Measurements from ENCODE around the gene LRP1-AS. TPM values are rescaled to one million over a fixed set of nuclear protein-coding genes. Genes with fewer than 3 reads are reported as not detected.

The LRP1-AS gene
- polyA plus RNA-seq, 1 donor (not counting 4 experiments of a cell fraction or from before 2014, with no cell fraction given) = not detected

DNA sequence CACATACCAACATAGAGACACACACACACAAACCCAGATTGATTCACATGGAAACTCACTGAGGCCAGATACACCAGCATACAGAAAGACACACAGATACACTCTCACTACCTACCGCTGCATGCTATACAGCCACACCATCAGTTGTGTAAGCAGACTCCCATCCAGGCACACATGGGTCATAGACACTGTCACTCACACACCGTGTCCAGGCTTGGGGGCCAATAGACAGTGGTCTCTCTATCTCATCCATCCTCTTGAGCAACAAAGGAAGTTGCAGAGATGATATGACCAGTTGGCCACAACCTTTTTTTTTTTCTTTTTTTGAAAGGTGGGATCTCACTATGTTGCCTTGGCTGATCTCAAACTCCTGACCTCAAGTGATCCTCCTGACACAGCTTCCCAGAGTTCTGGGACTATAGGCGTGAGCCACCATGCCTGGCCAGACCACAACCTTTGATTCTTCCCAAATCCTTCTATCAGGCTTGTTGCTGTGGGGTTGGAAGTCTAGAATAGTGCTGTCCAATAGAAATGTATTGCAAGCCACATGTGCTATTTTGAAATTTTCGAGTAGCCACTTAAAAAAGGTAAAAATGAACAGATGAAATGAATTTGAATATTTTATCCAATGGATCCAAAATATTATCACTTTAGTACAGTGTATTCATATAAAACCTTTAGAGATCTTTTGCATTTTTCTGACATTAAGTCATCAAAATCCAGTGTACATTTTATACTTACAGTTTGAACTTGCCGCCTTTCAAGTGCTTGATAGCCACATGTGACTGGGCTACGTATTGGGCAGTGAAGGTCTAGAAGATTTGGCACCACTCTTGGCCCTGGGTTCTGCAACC lies 7.4 kb downstream of the LRP1-AS start:
- no peaks in the 10 kb centered on the region for H3K79me2 ChIP-seq (ENCODE audit: control insufficient read depth, insufficient read depth, low read length)
- dilution Hi-C loops (cut with MboI; ENCODE audit: extremely low pct_ligation_motif_present, low sequenced_read_pairs) = no loop called here
- peaks cover 5 to 31% of the 10 kb centered on the region in 2 experiments for H3K36me3 ChIP-seq (ENCODE audit: control insufficient read depth in 2 of 2, extremely low read depth in 1 of 2, insufficient read depth in 2 of 2, low read length in 2 of 2)
- no peak overlapping the region for H3K4me2 ChIP-seq (ENCODE audit: control insufficient read depth, extremely low read depth, insufficient read depth, low read depth, low read length)
- no peak for FAIRE-seq
- H3K9me1 ChIP-seq (ENCODE audit: control insufficient read depth, extremely low read depth, insufficient read depth, low read length) = no peaks in the 10 kb centered on the region
- H3K27ac ChIP-seq (ENCODE audit: control insufficient read depth, insufficient read depth, low read length) = no peak overlapping the region
- H3K4me3 ChIP-seq (ENCODE audit: control insufficient read depth in 2 of 3, extremely low read depth in 1 of 3, insufficient read depth in 2 of 3, low read depth in 1 of 3, low read length in 3 of 3) = no peak overlapping the region
- H3K9ac ChIP-seq (ENCODE audit: control insufficient read depth, extremely low read depth, insufficient read depth, low read length) = no peak overlapping the region
- no peaks in the 10 kb centered on the region for H3K9me3 ChIP-seq (ENCODE audit: control insufficient read depth, low read depth, low read length)
- H2AFZ ChIP-seq (ENCODE audit: control insufficient read depth, low read length) = no peak overlapping the region
- H3K4me1 ChIP-seq (ENCODE audit: control insufficient read depth, extremely low read depth, insufficient read depth, low read length) = no peaks in the 10 kb centered on the region
- no peaks in the 10 kb centered on the region for H4K20me1 ChIP-seq (ENCODE audit: control insufficient read depth, extremely low read depth, insufficient read depth, low read length)
- no peaks in the 10 kb centered on the region for H3K27me3 ChIP-seq (ENCODE audit: control insufficient read depth, extremely low read depth, insufficient read depth, low read length)
- TF ChIP-seq EZH2 (IDR thresholded peaks at IDR 0.05; ENCODE audit: low read length) (no peak), CTCF (optimal IDR thresholded peaks at IDR 0.05 in 1 of 3, IDR thresholded peaks at IDR 0.05 in 1 of 3, conservative IDR thresholded peaks at IDR 0.05 in 1 of 3; ENCODE audit: extremely low read depth in 1 of 3, insufficient read depth in 2 of 3, low read length in 3 of 3) (no peak)
- DNase-seq (ENCODE audit: low read depth, low spot score) = no peak

GRCh38 chr12:57138526-57139272 lies 8.7 kb downstream of the LRP1-AS start:
- H3K27ac ChIP-seq (ENCODE audit: control insufficient read depth, insufficient read depth, low read length) = no peak overlapping the region
- no peak overlapping the region for H3K4me2 ChIP-seq (ENCODE audit: control insufficient read depth, extremely low read depth, insufficient read depth, low read depth, low read length)

More at GRCh38 chr12:57138526-57139272, 8.7 kb downstream of the LRP1-AS start:
- TF ChIP-seq EZH2 (IDR thresholded peaks at IDR 0.05; ENCODE audit: low read length) (no peak), CTCF (optimal IDR thresholded peaks at IDR 0.05 in 1 of 3, IDR thresholded peaks at IDR 0.05 in 1 of 3, conservative IDR thresholded peaks at IDR 0.05 in 1 of 3; ENCODE audit: extremely low read depth in 1 of 3, insufficient read depth in 2 of 3, low read length in 3 of 3) (no peak)
- Histone ChIP-seq H3K79me2 (ENCODE audit: control insufficient read depth, insufficient read depth, low read length) (no peaks in the 10 kb centered on the region), H3K4me1 (ENCODE audit: control insufficient read depth, extremely low read depth, insufficient read depth, low read length) (no peaks in the 10 kb centered on the region), H2AFZ (ENCODE audit: control insufficient read depth, low read length) (no peak overlapping the region), H3K36me3 (ENCODE audit: control insufficient read depth in 2 of 2, extremely low read depth in 1 of 2, insufficient read depth in 2 of 2, low read length in 2 of 2) (peaks cover 5 to 27% of the 10 kb centered on the region in 2 experiments), H3K9ac (ENCODE audit: control insufficient read depth, extremely low read depth, insufficient read depth, low read length) (no peak overlapping the region), H4K20me1 (ENCODE audit: control insufficient read depth, extremely low read depth, insufficient read depth, low read length) (no peaks in the 10 kb centered on the region), H3K4me3 (ENCODE audit: control insufficient read depth in 2 of 3, extremely low read depth in 1 of 3, insufficient read depth in 2 of 3, low read depth in 1 of 3, low read length in 3 of 3) (no peak overlapping the region), H3K9me3 (ENCODE audit: control insufficient read depth, low read depth, low read length) (no peaks in the 10 kb centered on the region), H3K9me1 (ENCODE audit: control insufficient read depth, extremely low read depth, insufficient read depth, low read length) (no peaks in the 10 kb centered on the region), H3K27me3 (ENCODE audit: control insufficient read depth, extremely low read depth, insufficient read depth, low read length) (no peaks in the 10 kb centered on the region)
- FAIRE-seq (no peak), DNase-seq (ENCODE audit: low read depth, low spot score) (no peak)
- dilution Hi-C loops (cut with MboI; ENCODE audit: extremely low pct_ligation_motif_present, low sequenced_read_pairs) = no loop called here

Data from keratinocyte (primary cell).